Measurements from ENCODE around the gene ARID5B.
A peak's percentile ranks its signal among the peaks of the same experiment; 100 is the strongest.

ARID5B gene

DNA sequence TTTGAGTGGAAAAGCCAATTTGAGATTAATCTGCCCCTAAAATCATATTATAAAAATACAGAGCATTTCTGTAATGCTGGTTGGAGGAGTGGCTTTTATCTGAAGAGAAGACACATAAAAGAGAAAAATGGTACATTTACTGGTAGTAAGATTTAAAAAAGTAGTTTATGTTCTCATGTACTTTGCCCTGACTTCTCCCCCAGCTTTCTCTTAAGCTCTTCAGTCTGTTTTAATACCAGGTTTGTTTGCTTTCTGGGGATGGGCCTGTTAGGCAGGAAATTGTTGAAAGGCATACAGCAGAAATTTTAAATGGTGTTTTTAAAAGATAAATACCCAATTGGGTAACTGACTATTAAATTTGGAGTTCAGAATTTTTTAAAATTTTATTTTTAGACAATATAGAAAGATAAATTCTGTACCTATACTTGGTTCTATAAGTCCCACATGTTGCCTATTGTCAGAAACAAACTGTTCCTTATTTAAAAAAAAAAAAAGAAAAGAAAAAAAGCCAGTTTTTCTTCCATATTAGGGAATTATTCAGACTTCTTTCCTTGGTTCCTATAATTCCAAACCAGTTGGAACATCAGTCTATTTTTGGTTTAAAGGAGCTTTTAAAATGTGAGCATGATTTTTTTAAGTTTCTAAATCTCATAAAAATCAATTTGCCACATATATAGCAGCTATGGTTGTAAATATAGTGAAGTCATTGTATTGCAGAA lies 136.6 kb downstream of the ARID5B start:
- H3K4me3 ChIP-seq (ENCODE audit: low read length) = no peak overlapping the region
- peak overlapping the region; percentile 59; the same call in 1 of the 2 replicates for H3K4me2 ChIP-seq (ENCODE audit: low read depth, low read length)
- H3K9ac ChIP-seq (ENCODE audit: low read length) = peak overlapping the region; percentile 16; the same call in 1 of the 2 replicates
- H3F3A ChIP-seq (ENCODE audit: insufficient read depth, low read length) = peaks cover 4% of the 10 kb centered on the region; the same call in 1 of the 2 replicates
- TF ChIP-seq EZH2phosphoT487 (IDR thresholded peaks at IDR 0.05; ENCODE audit: low read length) (no peak), EZH2 (optimal IDR thresholded peaks at IDR 0.05; ENCODE audit: low read depth, low read length) (no peak)
- TF ChIP-seq, protein P1, sequence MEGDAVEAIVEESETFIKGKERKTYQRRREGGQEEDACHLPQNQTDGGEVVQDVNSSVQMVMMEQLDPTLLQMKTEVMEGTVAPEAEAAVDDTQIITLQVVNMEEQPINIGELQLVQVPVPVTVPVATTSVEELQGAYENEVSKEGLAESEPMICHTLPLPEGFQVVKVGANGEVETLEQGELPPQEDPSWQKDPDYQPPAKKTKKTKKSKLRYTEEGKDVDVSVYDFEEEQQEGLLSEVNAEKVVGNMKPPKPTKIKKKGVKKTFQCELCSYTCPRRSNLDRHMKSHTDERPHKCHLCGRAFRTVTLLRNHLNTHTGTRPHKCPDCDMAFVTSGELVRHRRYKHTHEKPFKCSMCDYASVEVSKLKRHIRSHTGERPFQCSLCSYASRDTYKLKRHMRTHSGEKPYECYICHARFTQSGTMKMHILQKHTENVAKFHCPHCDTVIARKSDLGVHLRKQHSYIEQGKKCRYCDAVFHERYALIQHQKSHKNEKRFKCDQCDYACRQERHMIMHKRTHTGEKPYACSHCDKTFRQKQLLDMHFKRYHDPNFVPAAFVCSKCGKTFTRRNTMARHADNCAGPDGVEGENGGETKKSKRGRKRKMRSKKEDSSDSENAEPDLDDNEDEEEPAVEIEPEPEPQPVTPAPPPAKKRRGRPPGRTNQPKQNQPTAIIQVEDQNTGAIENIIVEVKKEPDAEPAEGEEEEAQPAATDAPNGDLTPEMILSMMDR (IDR thresholded peaks at IDR 0.05; ENCODE audit: low read length) = no peak
- peak overlapping the region; percentile 25; the same call in 1 of the 2 replicates for H3K27ac ChIP-seq (ENCODE audit: low read length)
- H3K79me2 ChIP-seq (ENCODE audit: low read length) = peaks cover 91% of the 10 kb centered on the region
- no peaks in the 10 kb centered on the region for H4K20me1 ChIP-seq (ENCODE audit: insufficient read depth, low read length)
- H2AFZ ChIP-seq (ENCODE audit: low read length) = no peak overlapping the region
- peaks cover 48% of the 10 kb centered on the region for H3K4me1 ChIP-seq (ENCODE audit: low read length)
- no peaks in the 10 kb centered on the region for H3K27me3 ChIP-seq (replicated peaks; ENCODE audit: insufficient read depth, low read length)
- no peaks in the 10 kb centered on the region for H3K36me3 ChIP-seq (replicated peaks; ENCODE audit: insufficient read depth, low read length)
- no peaks in the 10 kb centered on the region for H3K9me3 ChIP-seq (replicated peaks; ENCODE audit: insufficient read depth, low read length)
- no peak for DNase-seq
- no peaks in the 10 kb centered on the region for H3K9me2 ChIP-seq (replicated peaks; ENCODE audit: insufficient read depth, low read length)

DNA sequence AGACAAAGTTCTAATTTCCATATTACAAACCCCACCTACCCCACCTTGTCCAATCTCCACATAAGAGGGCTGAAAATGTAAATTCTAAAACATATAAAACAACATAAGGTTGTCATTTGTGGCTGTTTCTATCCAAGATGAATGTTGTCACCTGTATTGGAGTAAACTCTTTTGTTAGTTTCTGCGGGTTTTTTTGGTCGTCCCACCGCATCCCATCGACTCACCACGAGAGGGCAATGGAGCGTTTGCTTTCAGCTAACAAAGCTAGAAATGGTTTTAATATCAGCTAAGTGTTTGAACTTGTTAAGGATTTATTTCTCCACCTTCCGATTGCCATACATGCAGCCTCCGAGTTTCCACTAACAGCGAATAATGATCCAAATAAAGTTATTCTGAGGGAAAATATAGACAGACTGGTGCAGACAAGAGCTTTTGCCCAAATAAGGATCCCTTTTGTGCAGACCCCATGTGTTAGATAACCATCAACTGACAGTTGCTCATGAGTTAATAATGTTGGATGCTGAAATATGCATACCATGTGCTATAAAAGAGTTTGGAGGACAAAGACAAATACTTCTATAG lies 137.2 kb downstream of the ARID5B start:
- Histone ChIP-seq H3K36me3 (replicated peaks; ENCODE audit: insufficient read depth, low read length) (no peaks in the 10 kb centered on the region), H3K4me2 (ENCODE audit: low read depth, low read length) (peak overlapping the region; percentile 59; the same call in 1 of the 2 replicates), H4K20me1 (ENCODE audit: insufficient read depth, low read length) (no peaks in the 10 kb centered on the region), H2AFZ (ENCODE audit: low read length) (no peak overlapping the region), H3K9ac (ENCODE audit: low read length) (peak overlapping the region; percentile 20; the same call in 1 of the 2 replicates), H3K4me3 (ENCODE audit: low read length) (no peak overlapping the region), H3K79me2 (ENCODE audit: low read length) (peaks cover 91% of the 10 kb centered on the region), H3K9me2 (replicated peaks; ENCODE audit: insufficient read depth, low read length) (no peaks in the 10 kb centered on the region), H3K9me3 (replicated peaks; ENCODE audit: insufficient read depth, low read length) (no peaks in the 10 kb centered on the region), H3K27ac (ENCODE audit: low read length) (peak overlapping the region; percentile 25; the same call in 1 of the 2 replicates), H3F3A (ENCODE audit: insufficient read depth, low read length) (peaks cover 7% of the 10 kb centered on the region), H3K27me3 (replicated peaks; ENCODE audit: insufficient read depth, low read length) (no peaks in the 10 kb centered on the region), H3K4me1 (ENCODE audit: low read length) (peaks cover 55% of the 10 kb centered on the region)
- no peak for TF ChIP-seq EZH2 (optimal IDR thresholded peaks at IDR 0.05; ENCODE audit: low read depth, low read length)
- TF ChIP-seq, protein P1 (IDR thresholded peaks at IDR 0.05; ENCODE audit: low read length) = peak; percentile 89
- peak; percentile 83 for DNase-seq

DNA sequence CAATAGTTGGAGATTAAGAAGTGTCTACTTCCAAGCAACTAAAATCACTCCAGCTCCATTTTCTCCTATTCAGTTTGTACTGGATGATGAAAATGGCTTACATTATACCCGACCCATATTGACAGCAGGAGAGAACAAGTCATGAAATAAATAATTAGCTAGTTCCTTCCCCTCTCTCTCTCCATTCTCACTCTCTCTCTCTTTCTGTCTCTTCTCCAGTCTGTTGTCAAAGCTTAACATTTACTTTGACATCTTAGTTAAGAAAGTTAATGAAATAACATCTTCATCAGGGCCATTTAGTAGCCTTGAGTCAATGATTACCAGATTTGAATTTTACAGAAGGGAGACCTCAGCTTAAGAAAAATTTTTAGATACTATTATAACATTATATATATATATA lies 138.5 kb downstream of the ARID5B start:
- no peaks in the 10 kb centered on the region for H3K36me3 ChIP-seq (replicated peaks; ENCODE audit: insufficient read depth, low read length)
- H3K4me2 ChIP-seq (ENCODE audit: low read depth, low read length) = no peak overlapping the region
- H3K27me3 ChIP-seq (replicated peaks; ENCODE audit: insufficient read depth, low read length) = no peaks in the 10 kb centered on the region
- peaks cover 67% of the 10 kb centered on the region for H3K4me1 ChIP-seq (ENCODE audit: low read length)
- TF ChIP-seq EZH2phosphoT487 (IDR thresholded peaks at IDR 0.05; ENCODE audit: low read length) = no peak
- TF ChIP-seq, protein P1 (IDR thresholded peaks at IDR 0.05; ENCODE audit: low read length) = no peak
- no peak for TF ChIP-seq EZH2 (optimal IDR thresholded peaks at IDR 0.05; ENCODE audit: low read depth, low read length)
- H3K4me3 ChIP-seq (ENCODE audit: low read length) = no peak overlapping the region
- H3K27ac ChIP-seq (ENCODE audit: low read length) = no peak overlapping the region
- H3K9ac ChIP-seq (ENCODE audit: low read length) = no peak overlapping the region
- H3K79me2 ChIP-seq (ENCODE audit: low read length) = peaks cover 92% of the 10 kb centered on the region
- no peaks in the 10 kb centered on the region for H3K9me3 ChIP-seq (replicated peaks; ENCODE audit: insufficient read depth, low read length)
- H4K20me1 ChIP-seq (ENCODE audit: insufficient read depth, low read length) = no peaks in the 10 kb centered on the region
- H3K9me2 ChIP-seq (replicated peaks; ENCODE audit: insufficient read depth, low read length) = no peaks in the 10 kb centered on the region
- peaks cover 19% of the 10 kb centered on the region for H3F3A ChIP-seq (ENCODE audit: insufficient read depth, low read length)
- H2AFZ ChIP-seq (ENCODE audit: low read length) = no peak overlapping the region
- DNase-seq = no peak
